Ascending aorta (tissue), 2 donors: ENCODE results near the gene STAP2. TPM values are rescaled to one million over a fixed set of nuclear protein-coding genes. Genes with fewer than 3 reads are reported as not detected.
A peak's percentile ranks its signal among the peaks of the same experiment; 100 is the strongest.

ENCODE experiments used
- DNase-seq, 2 donors: peaks; one replicate each; pipeline ENCODE4 v3.0.0-alpha.2; 2019; ENCODE audit warnings: low spot score in 2 of 2
- H3K27ac ChIP-seq, 2 donors: fragments of 200-600 bp; sonication (generic); one replicate each; pipeline ENCODE4 v1.5.1; 2016 to 2017; ENCODE audit warnings: mild to moderate bottlenecking in 1 of 2
- H3K27me3 ChIP-seq: fragments of 200-600 bp; sonication (generic); one replicate; pipeline ENCODE4 v1.5.1; 2017
- H3K36me3 ChIP-seq, 2 donors: fragments of 200-600 bp; sonication (generic); one replicate each; pipeline ENCODE4 v1.5.1; 2016
- H3K4me1 ChIP-seq, 2 donors: fragments of 200-600 bp; sonication (generic); one replicate each; pipeline ENCODE4 v1.5.1; 2016 to 2017; ENCODE audit warnings: mild to moderate bottlenecking in 1 of 2
- H3K4me3 ChIP-seq, 2 donors: fragments of 200-600 bp; sonication (generic); one replicate each; pipeline ENCODE4 v1.5.1; 2016 to 2017; ENCODE audit warnings: mild to moderate bottlenecking in 1 of 2
- H3K9me3 ChIP-seq, 2 donors: fragments of 200-600 bp; sonication (generic); one replicate each; pipeline ENCODE4 v1.5.1; 2016
- intact Hi-C: fragments of 100-400 bp; cut with DNase I; formaldehyde crosslinking; loops from one replicate; pipeline ENCODE4 v1.15.1; 2023
- total RNA-seq: library from RNA; depleted of rRNA; stranded (reverse); fragments of >200 nt; gene quantifications from one replicate; pipeline ENCODE4 v1.1.0, GENCODE V29; 2016
- TF ChIP-seq, protein P1 (sequence below), 3 experiments: fragments of 200-600 bp in 2 of 3; fragments of 450-650 bp in 1 of 3; sonication (generic) in 2 of 3; IDR thresholded peaks; one replicate each; pipeline ENCODE4 v1.5.1; 2016 to 2019; ENCODE audit warnings: antibody characterized with exemption in 3 of 3, mild to moderate bottlenecking in 1 of 3, moderate library complexity in 1 of 3

STAP2 gene
- total RNA-seq, 1 donor from 2014 or later: 6.6 TPM

DNA sequence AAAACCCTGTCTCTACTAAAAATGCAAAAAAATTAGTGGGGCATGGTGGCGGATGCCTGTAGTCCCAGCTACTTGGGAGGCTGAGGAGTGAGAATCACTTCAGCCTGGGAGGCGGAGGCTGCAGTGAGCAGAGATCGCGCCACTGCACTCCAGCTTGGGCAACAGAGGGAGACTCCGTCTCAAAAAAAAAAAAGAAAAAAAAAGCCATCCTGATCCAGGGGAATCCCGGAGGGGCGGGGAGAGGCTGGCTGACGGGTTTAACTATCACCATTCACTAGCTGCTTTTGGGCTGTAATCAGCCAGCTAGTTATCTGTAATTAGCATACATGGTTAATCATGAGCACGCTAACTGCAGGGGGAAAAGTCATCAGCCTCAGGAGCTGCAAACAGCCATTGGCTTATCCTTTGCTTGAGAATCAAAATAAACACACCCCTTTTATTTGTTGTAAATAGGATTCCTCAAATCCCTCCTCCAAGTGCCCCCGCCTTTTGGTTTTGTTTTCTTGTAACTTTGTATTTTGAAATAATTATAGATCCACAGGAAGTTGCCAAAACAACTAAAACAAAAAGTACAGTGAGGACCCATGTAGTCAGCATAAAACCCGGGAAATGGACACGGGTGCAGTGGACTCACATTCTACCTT lies 24.7 kb downstream of the STAP2 start:
- intact Hi-C loops: no loop called here
- H3K4me1 ChIP-seq: no peaks in the 10 kb centered on the region
- H3K36me3 ChIP-seq: no peaks in the 10 kb centered on the region
- no peaks in the 10 kb centered on the region for H3K9me3 ChIP-seq
- TF ChIP-seq, protein P1, sequence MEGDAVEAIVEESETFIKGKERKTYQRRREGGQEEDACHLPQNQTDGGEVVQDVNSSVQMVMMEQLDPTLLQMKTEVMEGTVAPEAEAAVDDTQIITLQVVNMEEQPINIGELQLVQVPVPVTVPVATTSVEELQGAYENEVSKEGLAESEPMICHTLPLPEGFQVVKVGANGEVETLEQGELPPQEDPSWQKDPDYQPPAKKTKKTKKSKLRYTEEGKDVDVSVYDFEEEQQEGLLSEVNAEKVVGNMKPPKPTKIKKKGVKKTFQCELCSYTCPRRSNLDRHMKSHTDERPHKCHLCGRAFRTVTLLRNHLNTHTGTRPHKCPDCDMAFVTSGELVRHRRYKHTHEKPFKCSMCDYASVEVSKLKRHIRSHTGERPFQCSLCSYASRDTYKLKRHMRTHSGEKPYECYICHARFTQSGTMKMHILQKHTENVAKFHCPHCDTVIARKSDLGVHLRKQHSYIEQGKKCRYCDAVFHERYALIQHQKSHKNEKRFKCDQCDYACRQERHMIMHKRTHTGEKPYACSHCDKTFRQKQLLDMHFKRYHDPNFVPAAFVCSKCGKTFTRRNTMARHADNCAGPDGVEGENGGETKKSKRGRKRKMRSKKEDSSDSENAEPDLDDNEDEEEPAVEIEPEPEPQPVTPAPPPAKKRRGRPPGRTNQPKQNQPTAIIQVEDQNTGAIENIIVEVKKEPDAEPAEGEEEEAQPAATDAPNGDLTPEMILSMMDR (IDR thresholded peaks at IDR 0.05): no peak
- H3K27me3 ChIP-seq: no peaks in the 10 kb centered on the region
- no peak overlapping the region for H3K4me3 ChIP-seq
- H3K27ac ChIP-seq: no peak overlapping the region
- DNase-seq: no peak

DNA sequence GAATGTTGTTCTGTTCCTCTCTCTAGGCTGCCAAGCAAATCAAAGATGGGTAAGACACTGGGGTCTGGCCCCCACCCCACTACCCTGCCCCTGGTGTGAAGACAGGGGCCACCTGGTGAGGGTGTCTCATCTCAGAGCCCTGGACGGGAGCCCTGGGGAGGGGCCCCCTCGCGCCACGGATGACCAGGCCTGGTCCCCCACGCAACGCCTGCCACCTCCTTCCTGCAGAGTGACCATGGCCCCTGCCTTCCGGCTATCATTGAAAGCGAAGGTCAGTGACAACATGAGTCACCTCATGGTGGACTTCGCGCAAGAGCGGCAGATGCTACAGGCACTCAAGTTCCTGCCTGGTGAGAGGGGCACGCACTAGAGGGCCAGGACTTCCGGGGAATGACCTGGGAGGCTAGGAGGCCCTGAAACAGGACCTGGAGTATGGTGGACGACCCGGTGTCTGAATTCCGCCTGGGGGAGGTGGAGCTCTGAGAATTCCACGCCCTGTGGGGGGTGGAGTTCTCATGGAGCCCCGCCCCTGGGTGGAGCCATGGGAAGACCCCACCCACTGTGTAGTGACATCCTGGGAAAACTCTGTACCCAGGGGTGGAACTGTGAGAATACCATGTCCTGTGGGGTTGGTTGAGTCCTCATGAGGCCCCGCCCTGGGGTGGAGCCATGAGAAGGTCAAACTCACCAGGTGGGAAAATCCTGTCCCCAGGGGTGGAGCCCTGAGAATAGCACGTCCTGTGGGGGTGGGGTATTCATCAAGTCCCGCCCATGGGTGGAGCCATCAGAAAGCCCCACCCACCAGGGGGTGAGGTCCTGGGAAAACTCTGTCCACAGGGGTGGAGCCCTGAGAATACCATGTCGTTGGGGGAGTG lies 28.1 kb downstream of the STAP2 start:
- Histone ChIP-seq H3K36me3 (no peaks in the 10 kb centered on the region), H3K27me3 (no peaks in the 10 kb centered on the region), H3K27ac (no peak overlapping the region), H3K4me1 (no peaks in the 10 kb centered on the region), H3K9me3 (no peaks in the 10 kb centered on the region), H3K4me3 (no peak overlapping the region)
- DNase-seq: no peak
- intact Hi-C loops: no loop called here
- TF ChIP-seq, protein P1 (IDR thresholded peaks at IDR 0.05): no peak

DNA sequence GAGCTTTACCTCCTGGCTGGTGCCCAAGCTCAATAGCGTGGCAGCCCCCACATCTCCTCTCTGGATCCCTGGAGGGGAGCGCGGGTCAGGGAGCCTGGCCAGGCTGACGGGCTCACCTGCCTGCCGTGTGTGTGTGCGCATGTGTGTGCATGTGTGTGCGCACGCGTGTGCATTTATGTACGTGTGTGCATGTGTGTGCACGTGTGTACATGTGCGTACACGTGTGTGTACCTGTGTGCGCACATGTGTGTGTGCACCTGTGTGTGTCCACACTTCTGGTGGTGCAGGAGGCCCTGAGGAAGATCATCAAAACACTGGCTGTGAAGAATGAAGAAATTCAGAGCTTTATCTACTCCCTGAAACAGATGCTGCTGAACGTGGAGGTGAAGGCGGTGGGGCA lies 33.0 kb downstream of the STAP2 start:
- no peaks in the 10 kb centered on the region for H3K36me3 ChIP-seq
- no peak for DNase-seq
- H3K4me1 ChIP-seq: no peaks in the 10 kb centered on the region
- H3K27ac ChIP-seq: no peak overlapping the region
- TF ChIP-seq, protein P1 (IDR thresholded peaks at IDR 0.05): no peak
- H3K9me3 ChIP-seq: no peaks in the 10 kb centered on the region
- intact Hi-C loops: loop anchor here (2.0 kb wide), 1 partner anchor 33 kb away; no protein-coding TSS in a partner anchor
- H3K27me3 ChIP-seq: no peaks in the 10 kb centered on the region
- H3K4me3 ChIP-seq: no peak overlapping the region

DNA sequence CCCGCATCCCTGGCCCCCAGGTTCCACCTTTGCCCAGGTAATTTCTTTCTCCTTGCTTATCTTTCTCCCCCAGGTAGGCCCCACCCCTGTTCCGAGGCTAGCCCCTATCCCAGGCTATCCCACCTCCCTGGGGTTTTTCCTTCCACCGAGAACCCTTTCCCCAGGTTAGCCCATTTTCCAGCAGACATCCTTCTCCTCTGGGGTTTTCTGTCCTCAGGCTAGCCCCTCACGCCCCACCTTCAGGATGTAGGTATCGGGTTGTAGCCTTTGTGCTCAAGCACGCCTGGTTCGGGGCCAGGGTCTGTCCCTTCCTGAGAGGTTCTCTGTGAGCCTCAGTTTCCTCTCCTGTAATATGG lies 33.4 kb downstream of the STAP2 start:
- no peaks in the 10 kb centered on the region for H3K27me3 ChIP-seq
- no peak for DNase-seq
- no peaks in the 10 kb centered on the region for H3K36me3 ChIP-seq
- H3K9me3 ChIP-seq: no peaks in the 10 kb centered on the region
- TF ChIP-seq, protein P1 (IDR thresholded peaks at IDR 0.05): no peak
- intact Hi-C loops: loop anchor here (2.0 kb wide), 1 partner anchor 32 kb away; no protein-coding TSS in a partner anchor
- H3K4me1 ChIP-seq: no peaks in the 10 kb centered on the region
- H3K4me3 ChIP-seq: no peak overlapping the region
- no peak overlapping the region for H3K27ac ChIP-seq

DNA sequence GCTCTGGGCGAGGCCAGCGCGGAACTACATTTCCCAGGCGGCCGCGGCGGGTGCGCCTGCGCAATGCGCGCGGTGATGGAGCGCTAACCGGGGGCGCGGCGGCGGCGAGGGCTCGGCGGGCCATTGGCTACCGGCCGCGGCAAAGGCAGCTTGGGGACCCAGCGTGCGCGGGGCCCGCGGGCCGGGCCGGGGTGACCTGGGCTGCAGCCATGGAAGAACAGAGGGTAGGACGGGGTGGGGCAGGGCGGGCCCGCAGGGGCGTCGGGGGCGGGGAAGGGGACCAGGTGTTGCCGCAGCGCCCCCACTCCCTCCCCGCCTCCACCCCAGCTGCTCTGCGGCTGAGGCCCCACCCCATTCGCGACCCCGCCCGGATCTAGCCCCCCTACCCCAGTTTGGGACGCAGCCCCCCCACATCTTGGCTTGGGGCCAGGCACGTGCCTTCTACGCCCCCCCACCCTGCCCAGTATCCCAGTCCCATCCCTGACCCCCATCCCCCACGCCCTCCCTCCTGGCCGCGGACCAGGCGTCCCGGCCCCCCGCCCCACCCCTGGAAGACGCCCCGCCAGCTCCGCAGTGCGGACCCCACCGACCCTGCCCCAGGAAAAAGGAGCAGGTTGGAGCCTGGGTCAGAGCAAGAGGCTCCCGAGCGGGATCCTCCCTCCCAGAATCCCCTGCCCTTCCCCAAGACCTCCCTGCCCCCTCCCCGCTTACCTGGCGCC lies 33.9 kb downstream of the STAP2 start, which contains the start of gene FSD1:
Gene FSD1 (plus strand): TSS at position 61 of the 719 bp plus-strand sequence. CDS start 149 bp downstream, at position 210.
- Histone ChIP-seq H3K36me3 (no peaks in the 10 kb centered on the region), H3K9me3 (no peaks in the 10 kb centered on the region), H3K27me3 (no peaks in the 10 kb centered on the region), H3K4me3 (peak within 1 kb of the TSS; percentile 21 to 50), H3K4me1 (no peaks in the 10 kb centered on the region), H3K27ac (no peak within 1 kb of the TSS)
- TF ChIP-seq, protein P1 (IDR thresholded peaks at IDR 0.05): no peak
- no peak for DNase-seq
- intact Hi-C loops: loop anchor here (2.0 kb wide), 1 partner anchor 32 kb away; no protein-coding TSS in a partner anchor
